HG03432 (cell line): ENCODE measurements around the gene CORO1A.
"Not testable (repeated sequence)": the region's sequence is repeated elsewhere in the genome, so short reads cannot be mapped to it uniquely, and the experiment has no call there.

Experiments
- ATAC-seq: cut with Tn5 transposase; IDR thresholded peaks from one replicate; pipeline ENCODE4 v1.9.1; 2021; ENCODE audit warnings: mild to moderate bottlenecking, moderate library complexity; ENCODE audit not compliant: unreplicated experiment

The CORO1A gene

GRCh38 chr16:30183233-30184095, at the start of gene CORO1A:
TSS of gene CORO1A (plus strand) at chr16:30183602. CDS start at chr16:30185210, 1,608 bp downstream.
- ATAC-seq = peak; percentile 64

GRCh38 chr16:30136971-30137605, 46.3 kb upstream of the CORO1A start:
- no peak for ATAC-seq

GRCh38 chr16:30137897-30138296, 45.5 kb upstream of the CORO1A start:
- no peak for ATAC-seq

GRCh38 chr16:30139583-30140481, 43.6 kb upstream of the CORO1A start:
- no peak for ATAC-seq

- ATAC-seq = no peak
Observed at GRCh38 chr16:30141750-30142149, 41.7 kb upstream of the CORO1A start.

GRCh38 chr16:30142672-30143346, 40.6 kb upstream of the CORO1A start:
- ATAC-seq = no peak

- ATAC-seq = no peak
Observed at GRCh38 chr16:30143347-30143702, 40.1 kb upstream of the CORO1A start.

GRCh38 chr16:30144017-30144416, 39.4 kb upstream of the CORO1A start:
- ATAC-seq = no peak

- ATAC-seq = no peak
Observed at GRCh38 chr16:30144917-30145316, 38.5 kb upstream of the CORO1A start.

GRCh38 chr16:30145657-30146056, 37.7 kb upstream of the CORO1A start:
- ATAC-seq = no peak

GRCh38 chr16:30147843-30148510, 35.4 kb upstream of the CORO1A start:
- ATAC-seq = no peak

- no peak for ATAC-seq
Observed at GRCh38 chr16:30149250-30149930, 34.0 kb upstream of the CORO1A start.

GRCh38 chr16:30151091-30151490, 32.3 kb upstream of the CORO1A start:
- no peak for ATAC-seq

GRCh38 chr16:30152517-30152916, 30.9 kb upstream of the CORO1A start:
- ATAC-seq = no peak

- ATAC-seq = no peak
Observed at GRCh38 chr16:30155188-30155587, 28.2 kb upstream of the CORO1A start.

- ATAC-seq = no peak
Observed at GRCh38 chr16:30157214-30157613, 26.2 kb upstream of the CORO1A start.

GRCh38 chr16:30163538-30163937, 19.9 kb upstream of the CORO1A start:
- no peak for ATAC-seq

- peak; percentile 64 for ATAC-seq
Observed at GRCh38 chr16:30166202-30166902, 17.1 kb upstream of the CORO1A start.

GRCh38 chr16:30168746-30169145, 14.7 kb upstream of the CORO1A start:
- ATAC-seq = not testable (repeated sequence)
